CD4-positive, alpha-beta T cell (primary cell): ENCODE data around the gene PALS1. TPM values are rescaled to one million over a fixed set of nuclear protein-coding genes. Genes with fewer than 3 reads are reported as not detected.
A peak's percentile ranks its signal among the peaks of the same experiment; 100 is the strongest.

Experiments used
- ATAC-seq: fragments of 200-7000 bp; cut with Tn5 transposase; one replicate; pipeline ENCODE4 v1.10.0; 2022; ENCODE audit warnings: mild to moderate bottlenecking; ENCODE audit not compliant: poor library complexity
- CTCF ChIA-PET: fragments of 350-600 bp; sonication (Branson Sonifier 250); formaldehyde crosslinking; loops from one replicate; lab custom pipeline; 2021; ENCODE audit warnings: antibody characterized with exemption, inconsistent platforms; lab: Charles Lee
- POLR2A ChIA-PET: fragments of 350-600 bp; sonication (Branson Sonifier 250); formaldehyde crosslinking; loops from one replicate; lab custom pipeline; 2021; ENCODE audit warnings: antibody characterized with exemption, inconsistent platforms; lab: Charles Lee
- DNase-seq, 14 experiments: peaks; one replicate each; pipeline ENCODE4 v3.0.0-alpha.2; 2013 to 2020; ENCODE audit warnings: mixed read lengths in 2 of 14
- H3K27ac ChIP-seq, 2 donors: one replicate each; pipeline versions ENCODE4 v1.5.1 to v1.7.0; 2013; ENCODE audit warnings: low read length in 2 of 2, low read depth in 1 of 2, mild to moderate bottlenecking in 1 of 2
- H3K27me3 ChIP-seq, 2 experiments: 1 replicate in 1 of 2; 2 replicates in 1 of 2; pipeline versions ENCODE4 v1.6.1 to v1.7.0; 2013; ENCODE audit warnings: low read length in 2 of 2, control low read depth in 1 of 2, mild to moderate bottlenecking in 1 of 2, moderate library complexity in 1 of 2; ENCODE audit not compliant: insufficient read depth in 2 of 2, control insufficient read depth in 1 of 2
- H3K36me3 ChIP-seq: one replicate; pipeline ENCODE4 v1.6.1; 2013; ENCODE audit warnings: low read length, control low read depth; ENCODE audit not compliant: insufficient read depth
- H3K4me1 ChIP-seq: one replicate; pipeline ENCODE4 v1.6.1; 2013; ENCODE audit warnings: low read length, control low read depth; ENCODE audit not compliant: insufficient read depth
- H3K4me3 ChIP-seq: one replicate; pipeline ENCODE4 v1.5.1; 2013; ENCODE audit warnings: mild to moderate bottlenecking, low read length, moderate library complexity
- H3K9me3 ChIP-seq, 2 experiments: 1 replicate in 1 of 2; 2 replicates in 1 of 2; pipeline versions ENCODE4 v1.6.1 to v1.7.0; 2013; ENCODE audit warnings: low read length in 2 of 2, mild to moderate bottlenecking in 2 of 2, control low read depth in 1 of 2, moderate library complexity in 1 of 2; ENCODE audit not compliant: control insufficient read depth in 1 of 2, insufficient read depth in 1 of 2
- H3K27ac Mint-ChIP-seq: one replicate; pipeline ENCODE4 v1.8.0; 2020; ENCODE audit warnings: mixed read lengths
- H3K27me3 Mint-ChIP-seq: one replicate; pipeline ENCODE4 v1.8.0; 2021; ENCODE audit warnings: mixed read lengths
- H3K36me3 Mint-ChIP-seq: one replicate; pipeline ENCODE4 v1.8.0; 2021; ENCODE audit warnings: low read depth, mixed read lengths
- H3K4me1 Mint-ChIP-seq: one replicate; pipeline ENCODE4 v1.8.0; 2021; ENCODE audit warnings: low read depth, mixed read lengths
- H3K4me3 Mint-ChIP-seq: one replicate; pipeline ENCODE4 v1.8.0; 2020; ENCODE audit warnings: mild to moderate bottlenecking, mixed read lengths
- H3K9me3 Mint-ChIP-seq: one replicate; pipeline ENCODE4 v1.8.0; 2020; ENCODE audit warnings: mixed read lengths
- CTCF ChIP-seq: fragments of 200-600 bp; IDR thresholded peaks from one replicate; pipeline ENCODE4 v1.8.0; 2022; ENCODE audit warnings: antibody characterized with exemption, mild to moderate bottlenecking
- intact Hi-C, 2 experiments: fragments of 100-400 bp; cut with DNase I in 1 of 2; cut with micrococcal nuclease in 1 of 2; formaldehyde crosslinking; loops; one replicate each; pipeline versions ENCODE4 v1.15.1 to v1.9.0; 2023 to 2025; cut with DNase I, micrococcal nuclease
- polyA plus RNA-seq, 2 donors: library from polyadenylated mRNA; unstranded; fragments of 120-200 nt; gene quantifications; one replicate each; pipeline ENCODE4 v1.2.1, GENCODE V29; 2013
- total RNA-seq, 174 experiments: library from RNA in 2 of 174; stranded (reverse) in 2 of 174; gene quantifications; one replicate each; pipeline ENCODE4 v1.2.3 and lab custom pipeline; 2021 to 2026

PALS1 gene
- 10 to 100 TPM; 12.1 TPM for total RNA-seq
- polyA plus RNA-seq (2013, experiment 1 of 2): 5.8 TPM
- polyA plus RNA-seq (2013, experiment 2 of 2): 7.6 TPM
- 7.1 to 42.1 (median 16.7) reads per million in 172 experiments for total RNA-seq (lab: John Stamatoyannopoulos, UW)

- no peaks in the 10 kb centered on the region for H3K9me3 ChIP-seq
- POLR2A ChIA-PET: interaction anchor here (1.0 to 2.6 kb wide), 7 partner anchors 9 to 735 kb away, joined by 3 to 15 read pairs (median 4); partner anchors contain the start of genes ATP6V1D, EIF2S1 and GPHN
- H3K27ac ChIP-seq: peak within 1 kb of the TSS; percentile 44 to 67
- H3K4me1 ChIP-seq: peaks cover 10% of the 10 kb centered on the region
- peak in 4 of 14 experiments; percentile 5 to 74 (median 56) for DNase-seq
- peak within 1 kb of the TSS; percentile 77 for H3K4me3 ChIP-seq
- TF ChIP-seq CTCF: no peak
- intact Hi-C loops: loop anchor here (2.0 to 5.0 kb wide), 3 partner anchors 117 to 1829 kb away; partner anchors contain the start of genes ATP6V1D (in 1 of the 2), FUT8 (in 1 of the 2) and GPHN (in 1 of the 2)
- Mint-ChIP-seq H3K36me3 (peaks cover 8% of the 10 kb centered on the region), H3K27me3 (no peaks in the 10 kb centered on the region), H3K4me3 (peak within 1 kb of the TSS; percentile 94), H3K9me3 (no peaks in the 10 kb centered on the region), H3K27ac (peak within 1 kb of the TSS; percentile 80), H3K4me1 (peaks cover 24% of the 10 kb centered on the region)
- no peaks in the 10 kb centered on the region for H3K36me3 ChIP-seq
- H3K27me3 ChIP-seq: no peaks in the 10 kb centered on the region
- CTCF ChIA-PET: interaction anchor here (1.1 kb wide), 1 partner anchor 118 kb away, joined by 3 read pairs; the partner anchor contains the start of genes ATP6V1D and EIF2S1
- ATAC-seq: peak; percentile 50
Observed at GRCh38 chr14:67241411-67242167, at the start of gene PALS1. Gene PALS1, plus strand, starts transcription at chr14:67241435. Its CDS starts 37,736 bp downstream, at chr14:67279171.

GRCh38 chr14:67191768-67192290 is 49.4 kb upstream of the PALS1 start:
- Histone ChIP-seq H3K27me3 (no peaks in the 10 kb centered on the region), H3K36me3 (no peaks in the 10 kb centered on the region), H3K4me3 (no peak overlapping the region), H3K4me1 (peaks cover 3% of the 10 kb centered on the region), H3K9me3 (no peaks in the 10 kb centered on the region), H3K27ac (no peak overlapping the region)
- H3K27ac Mint-ChIP-seq: no peak overlapping the region
- CTCF ChIA-PET: no interaction called here
- no peak for ATAC-seq
- intact Hi-C loops: no loop called here
- no peak overlapping the region for H3K4me3 Mint-ChIP-seq
- H3K27me3 Mint-ChIP-seq: no peaks in the 10 kb centered on the region
- POLR2A ChIA-PET: no interaction called here
- H3K36me3 Mint-ChIP-seq: no peaks in the 10 kb centered on the region
- DNase-seq: no peak
- TF ChIP-seq CTCF: no peak
- no peaks in the 10 kb centered on the region for H3K9me3 Mint-ChIP-seq
- peaks cover 6% of the 10 kb centered on the region for H3K4me1 Mint-ChIP-seq

- CTCF ChIA-PET: no interaction called here
Observed at GRCh38 chr14:67192366-67192765, 48.9 kb upstream of the PALS1 start.

More at GRCh38 chr14:67192366-67192765, 48.9 kb upstream of the PALS1 start:
- H3K27ac ChIP-seq: no peak overlapping the region
- intact Hi-C loops: no loop called here
- no peaks in the 10 kb centered on the region for H3K36me3 ChIP-seq
- H3K9me3 ChIP-seq: no peaks in the 10 kb centered on the region
- ATAC-seq (no peak), DNase-seq (no peak)
- no peaks in the 10 kb centered on the region for H3K27me3 ChIP-seq
- H3K36me3 Mint-ChIP-seq: no peaks in the 10 kb centered on the region
- no peaks in the 10 kb centered on the region for H3K9me3 Mint-ChIP-seq
- no peak overlapping the region for H3K27ac Mint-ChIP-seq
- H3K4me3 Mint-ChIP-seq: no peak overlapping the region
- peaks cover 3% of the 10 kb centered on the region for H3K4me1 ChIP-seq
- TF ChIP-seq CTCF: no peak
- H3K4me3 ChIP-seq: no peak overlapping the region
- peaks cover 6% of the 10 kb centered on the region for H3K4me1 Mint-ChIP-seq
- POLR2A ChIA-PET: no interaction called here
- no peaks in the 10 kb centered on the region for H3K27me3 Mint-ChIP-seq
